SK-N-SH treated with all-trans-retinoic acid at 6 μM for 48 hours (cell line): ENCODE measurements around the gene RP9.

Experiments
- ATAC-seq: fragments of 200-7000 bp; cut with Tn5 transposase; 3 replicates; pipeline ENCODE4 v1.9.1; 2020; ENCODE audit warnings: mild to moderate bottlenecking, moderate library complexity
- ARNTL ChIP-seq: fragments of 450-650 bp; formaldehyde crosslinking; IDR thresholded peaks from 2 replicates; pipeline ENCODE4 v1.5.0; 2020; ENCODE audit warnings: low read depth, mild to moderate bottlenecking, moderate library complexity, borderline replicate concordance
- BACH2 ChIP-seq: fragments of 250-450 bp; sonication (Bioruptor Pico); IDR thresholded peaks from 2 replicates; pipeline ENCODE4 v1.9.0; 2021; ENCODE audit warnings: mild to moderate bottlenecking, borderline replicate concordance
- CREB5 ChIP-seq: fragments of 250-450 bp; sonication (Bioruptor Pico); IDR thresholded peaks from 2 replicates; pipeline ENCODE4 v1.5.1; 2020; ENCODE audit warnings: low read depth, mild to moderate bottlenecking, moderate library complexity
- CSDC2 ChIP-seq: fragments of 250-450 bp; sonication (Bioruptor Pico); IDR thresholded peaks from 2 replicates; pipeline ENCODE4 v1.5.0; 2020; ENCODE audit warnings: mild to moderate bottlenecking, moderate library complexity
- CSRNP3 ChIP-seq: fragments of 250-450 bp; sonication (Bioruptor Pico); IDR thresholded peaks from 2 replicates; pipeline ENCODE4 v1.5.1; 2021; ENCODE audit warnings: mild to moderate bottlenecking, moderate library complexity
- ESRRG ChIP-seq: fragments of 250-450 bp; sonication (Bioruptor Pico); IDR thresholded peaks from 2 replicates; pipeline ENCODE4 v1.6.1; 2021; ENCODE audit warnings: mild to moderate bottlenecking
- GLIS3 ChIP-seq: fragments of 250-450 bp; sonication (Bioruptor Pico); IDR thresholded peaks from 2 replicates; pipeline ENCODE4 v1.5.0; 2020; ENCODE audit warnings: mild to moderate bottlenecking, moderate library complexity
- ISL1 ChIP-seq: fragments of 250-450 bp; sonication (Bioruptor Pico); IDR thresholded peaks from 2 replicates; pipeline ENCODE4 v2.1.2; 2022; ENCODE audit warnings: mild to moderate bottlenecking, moderate library complexity
- OSR1 ChIP-seq: fragments of 250-450 bp; sonication (Bioruptor Pico); IDR thresholded peaks from 2 replicates; pipeline ENCODE4 v1.8.0; 2022; ENCODE audit warnings: moderate library complexity, mild to moderate bottlenecking, inconsistent platforms
- PPARA ChIP-seq: fragments of 250-450 bp; sonication (Bioruptor Pico); IDR thresholded peaks from 2 replicates; pipeline ENCODE4 v1.5.0; 2020; ENCODE audit warnings: mild to moderate bottlenecking, borderline replicate concordance
- RARB ChIP-seq: fragments of 250-450 bp; sonication (Bioruptor Pico); IDR thresholded peaks from 2 replicates; pipeline ENCODE4 v1.8.0; 2021; ENCODE audit warnings: mild to moderate bottlenecking, moderate library complexity
- TCF4 ChIP-seq: fragments of 250-450 bp; sonication (Bioruptor Pico); IDR thresholded peaks from 2 replicates; pipeline ENCODE4 v1.8.0; 2021; ENCODE audit warnings: mild to moderate bottlenecking, moderate library complexity, borderline replicate concordance
- TOX ChIP-seq: fragments of 250-450 bp; sonication (Bioruptor Pico); IDR thresholded peaks from 2 replicates; pipeline ENCODE4 v1.8.0; 2021; ENCODE audit warnings: mild to moderate bottlenecking, moderate library complexity, borderline replicate concordance
- TSHZ2 ChIP-seq: fragments of 250-450 bp; sonication (Bioruptor Pico); IDR thresholded peaks from 2 replicates; pipeline ENCODE4 v1.5.0; 2020; ENCODE audit warnings: mild to moderate bottlenecking, moderate library complexity
- ZC3H10 ChIP-seq: fragments of 250-450 bp; sonication (Bioruptor Pico); IDR thresholded peaks from 2 replicates; pipeline ENCODE4 v1.5.1; 2021; ENCODE audit warnings: mild to moderate bottlenecking, moderate library complexity
- ZFP30 ChIP-seq: fragments of 450-650 bp; formaldehyde crosslinking; IDR thresholded peaks from 2 replicates; pipeline ENCODE4 v1.5.0; 2022; ENCODE audit warnings: mild to moderate bottlenecking, moderate library complexity
- ZNF70 ChIP-seq: fragments of 450-650 bp; formaldehyde crosslinking; IDR thresholded peaks from 2 replicates; pipeline ENCODE4 v1.5.0; 2020; ENCODE audit warnings: mild to moderate bottlenecking, moderate library complexity
- ZNF8 ChIP-seq: fragments of 450-650 bp; formaldehyde crosslinking; IDR thresholded peaks from 2 replicates; pipeline ENCODE4 v1.5.0; 2020; ENCODE audit warnings: mild to moderate bottlenecking, moderate library complexity
- TF ChIP-seq, protein P1 (sequence below): fragments of 250-450 bp; sonication (Bioruptor Pico); IDR thresholded peaks from 2 replicates; pipeline ENCODE4 v1.8.0; 2021; ENCODE audit warnings: low read depth, mild to moderate bottlenecking, moderate library complexity, borderline replicate concordance
- TF ChIP-seq, protein P2 (sequence below): fragments of 250-450 bp; sonication (Bioruptor Pico); IDR thresholded peaks from 2 replicates; pipeline ENCODE4 v1.8.0; 2020; ENCODE audit warnings: mild to moderate bottlenecking, moderate library complexity, borderline replicate concordance

The RP9 gene, protein sequence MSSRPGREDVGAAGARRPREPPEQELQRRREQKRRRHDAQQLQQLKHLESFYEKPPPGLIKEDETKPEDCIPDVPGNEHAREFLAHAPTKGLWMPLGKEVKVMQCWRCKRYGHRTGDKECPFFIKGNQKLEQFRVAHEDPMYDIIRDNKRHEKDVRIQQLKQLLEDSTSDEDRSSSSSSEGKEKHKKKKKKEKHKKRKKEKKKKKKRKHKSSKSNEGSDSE

GRCh38 chr7:33109005-33109757 lies at the start of gene RP9:
RP9 (minus strand) TSS chr7:33109404; CDS start chr7:33109372, 32 bp downstream.
- TF ChIP-seq GLIS3 (CRISPR knock-in tag) = no peak
- no peak for TF ChIP-seq ZNF70 (CRISPR knock-in tag)
- no peak for TF ChIP-seq ZNF8 (CRISPR knock-in tag)
- TF ChIP-seq CSDC2 = no peak
- TF ChIP-seq PPARA (CRISPR knock-in tag) = 0 out of 2 replicates have a peak, but pooled peaks have one; percentile 20
- no peak for TF ChIP-seq BACH2 (CRISPR knock-in tag)
- TF ChIP-seq TCF4 = no peak
- TF ChIP-seq ESRRG = no peak
- 0 out of 2 replicates have a peak, but pooled peaks have one; percentile 58 for TF ChIP-seq TSHZ2 (CRISPR knock-in tag)
- TF ChIP-seq, protein P1, sequence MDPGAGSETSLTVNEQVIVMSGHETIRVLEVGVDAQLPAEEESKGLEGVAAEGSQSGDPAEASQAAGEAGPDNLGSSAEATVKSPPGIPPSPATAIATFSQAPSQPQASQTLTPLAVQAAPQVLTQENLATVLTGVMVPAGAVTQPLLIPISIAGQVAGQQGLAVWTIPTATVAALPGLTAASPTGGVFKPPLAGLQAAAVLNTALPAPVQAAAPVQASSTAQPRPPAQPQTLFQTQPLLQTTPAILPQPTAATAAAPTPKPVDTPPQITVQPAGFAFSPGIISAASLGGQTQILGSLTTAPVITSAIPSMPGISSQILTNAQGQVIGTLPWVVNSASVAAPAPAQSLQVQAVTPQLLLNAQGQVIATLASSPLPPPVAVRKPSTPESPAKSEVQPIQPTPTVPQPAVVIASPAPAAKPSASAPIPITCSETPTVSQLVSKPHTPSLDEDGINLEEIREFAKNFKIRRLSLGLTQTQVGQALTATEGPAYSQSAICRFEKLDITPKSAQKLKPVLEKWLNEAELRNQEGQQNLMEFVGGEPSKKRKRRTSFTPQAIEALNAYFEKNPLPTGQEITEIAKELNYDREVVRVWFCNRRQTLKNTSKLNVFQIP = no peak
- no peak for TF ChIP-seq CREB5 (CRISPR knock-in tag)
- TF ChIP-seq OSR1 (CRISPR knock-in tag) = no peak
- TF ChIP-seq RARB (CRISPR knock-in tag) = no peak
- TF ChIP-seq ARNTL (CRISPR knock-in tag) = no peak
- TF ChIP-seq, protein P2, sequence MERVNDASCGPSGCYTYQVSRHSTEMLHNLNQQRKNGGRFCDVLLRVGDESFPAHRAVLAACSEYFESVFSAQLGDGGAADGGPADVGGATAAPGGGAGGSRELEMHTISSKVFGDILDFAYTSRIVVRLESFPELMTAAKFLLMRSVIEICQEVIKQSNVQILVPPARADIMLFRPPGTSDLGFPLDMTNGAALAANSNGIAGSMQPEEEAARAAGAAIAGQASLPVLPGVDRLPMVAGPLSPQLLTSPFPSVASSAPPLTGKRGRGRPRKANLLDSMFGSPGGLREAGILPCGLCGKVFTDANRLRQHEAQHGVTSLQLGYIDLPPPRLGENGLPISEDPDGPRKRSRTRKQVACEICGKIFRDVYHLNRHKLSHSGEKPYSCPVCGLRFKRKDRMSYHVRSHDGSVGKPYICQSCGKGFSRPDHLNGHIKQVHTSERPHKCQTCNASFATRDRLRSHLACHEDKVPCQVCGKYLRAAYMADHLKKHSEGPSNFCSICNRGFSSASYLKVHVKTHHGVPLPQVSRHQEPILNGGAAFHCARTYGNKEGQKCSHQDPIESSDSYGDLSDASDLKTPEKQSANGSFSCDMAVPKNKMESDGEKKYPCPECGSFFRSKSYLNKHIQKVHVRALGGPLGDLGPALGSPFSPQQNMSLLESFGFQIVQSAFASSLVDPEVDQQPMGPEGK (CRISPR knock-in tag) = no peak
- no peak for TF ChIP-seq CSRNP3 (CRISPR knock-in tag)
- TF ChIP-seq TOX (CRISPR knock-in tag) = no peak
- peak; percentile 90 for ATAC-seq

- peak; percentile 63; the same call in 1 of the 2 replicates for TF ChIP-seq TCF4
- TF ChIP-seq ZFP30 (CRISPR knock-in tag) = no peak
- no peak for TF ChIP-seq ARNTL (CRISPR knock-in tag)
- TF ChIP-seq ISL1 (CRISPR knock-in tag) = no peak
- no peak for TF ChIP-seq CSDC2
- TF ChIP-seq ZNF8 (CRISPR knock-in tag) = no peak
- ATAC-seq = peak; percentile 86
Measured at GRCh38 chr7:33157781-33158180, 48.6 kb upstream of the RP9 start.

- peak; percentile 69 for ATAC-seq
- TF ChIP-seq TSHZ2 (CRISPR knock-in tag) (no peak), CREB5 (CRISPR knock-in tag) (no peak), TOX (CRISPR knock-in tag) (no peak), GLIS3 (CRISPR knock-in tag) (no peak), ZNF8 (CRISPR knock-in tag) (no peak), OSR1 (CRISPR knock-in tag) (no peak), ZFP30 (CRISPR knock-in tag) (no peak), CSDC2 (no peak), ESRRG (no peak), CSRNP3 (CRISPR knock-in tag) (no peak), ZC3H10 (CRISPR knock-in tag) (no peak)
Measured at GRCh38 chr7:33157311-33157710, 48.1 kb upstream of the RP9 start.
